ENCODE data around the gene GPATCH2. TPM values are rescaled to one million over a fixed set of nuclear protein-coding genes. Genes with fewer than 3 reads are reported as not detected.

GPATCH2 gene
- total and polyA plus RNA-seq, 2 donors (not counting 1 experiment from before 2014, with no cell fraction given) = 4.7 to 14.7 TPM

DNA sequence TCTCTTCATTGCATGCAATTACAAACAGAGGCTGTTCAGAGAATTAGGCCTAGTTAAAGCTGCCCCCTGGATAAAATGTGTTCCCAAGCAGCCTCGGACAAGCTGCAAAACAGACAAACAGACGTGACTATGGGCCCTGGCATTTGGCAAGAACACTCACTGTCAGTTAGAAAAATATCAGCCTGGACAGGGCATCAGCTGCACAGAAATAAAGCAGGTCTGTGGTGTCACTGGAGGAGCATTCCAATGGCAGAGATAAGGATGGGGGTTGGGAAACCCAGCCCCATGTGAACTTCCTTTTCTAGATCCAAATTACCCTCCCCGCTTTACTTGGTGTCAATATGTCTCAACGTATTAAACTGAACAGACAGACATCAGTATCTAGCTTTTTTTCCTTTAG lies 177.1 kb downstream of the GPATCH2 start:
- intact Hi-C loops (cut with micrococcal nuclease) = no loop called here
- Histone ChIP-seq H3K27ac (ENCODE audit: low read length in 2 of 2) (no peak overlapping the region), H3K27me3 (replicated peaks in 1 of 4; ENCODE audit: control extremely low read depth in 1 of 4, control insufficient read depth in 3 of 4, insufficient read depth in 4 of 4, low read length in 3 of 4) (no peaks in the 10 kb centered on the region), H4K20me1 (ENCODE audit: control insufficient read depth, insufficient read depth, low read length, poor library complexity, severe bottlenecking) (no peaks in the 10 kb centered on the region), H3K36me3 (replicated peaks in 1 of 2; ENCODE audit: control extremely low read depth in 1 of 2, control insufficient read depth in 1 of 2, extremely low read depth in 1 of 2, insufficient read depth in 2 of 2, low read length in 1 of 2) (peaks cover 0 to 2% of the 10 kb centered on the region in 2 experiments), H3K4me3 (ENCODE audit: control extremely low read depth in 1 of 5, extremely low read depth in 1 of 5, insufficient read depth in 1 of 5, low read depth in 2 of 5, low read length in 4 of 5) (no peak overlapping the region), H3K9me3 (ENCODE audit: control extremely low read depth in 1 of 3, control insufficient read depth in 2 of 3, insufficient read depth in 1 of 3, low read length in 2 of 3) (no peaks in the 10 kb centered on the region), H3K9ac (ENCODE audit: low read length) (no peak overlapping the region), H3K4me2 (replicated peaks; ENCODE audit: low read depth, low read length, poor library complexity, severe bottlenecking) (no peak overlapping the region), H3K4me1 (ENCODE audit: control insufficient read depth in 2 of 2, insufficient read depth in 2 of 2, low read length in 2 of 2) (no peaks in the 10 kb centered on the region), H2AFZ (ENCODE audit: insufficient read depth, low read depth, low read length, poor library complexity, severe bottlenecking) (no peak overlapping the region), H3K79me2 (ENCODE audit: control insufficient read depth, insufficient read depth, low read length) (no peaks in the 10 kb centered on the region)
- DNase-seq = no peak
- Mint-ChIP-seq H3K27me3 (no peaks in the 10 kb centered on the region), H3K27ac (no peak overlapping the region), H3K9me3 (ENCODE audit: insufficient read depth) (no peaks in the 10 kb centered on the region), H3K4me1 (no peaks in the 10 kb centered on the region), H3K4me3 (no peak overlapping the region)
- ATAC-seq (ENCODE audit: low read depth) = no peak
- 96% methylated on average over 4 of the region's 4 CpGs for WGBS (ENCODE audit: insufficient coverage)
- no peak for TF ChIP-seq EZH2 (IDR thresholded peaks at IDR 0.05; ENCODE audit: borderline replicate concordance, insufficient read depth, low read depth, low read length, poor library complexity, severe bottlenecking)
- TF ChIP-seq, protein P1, sequence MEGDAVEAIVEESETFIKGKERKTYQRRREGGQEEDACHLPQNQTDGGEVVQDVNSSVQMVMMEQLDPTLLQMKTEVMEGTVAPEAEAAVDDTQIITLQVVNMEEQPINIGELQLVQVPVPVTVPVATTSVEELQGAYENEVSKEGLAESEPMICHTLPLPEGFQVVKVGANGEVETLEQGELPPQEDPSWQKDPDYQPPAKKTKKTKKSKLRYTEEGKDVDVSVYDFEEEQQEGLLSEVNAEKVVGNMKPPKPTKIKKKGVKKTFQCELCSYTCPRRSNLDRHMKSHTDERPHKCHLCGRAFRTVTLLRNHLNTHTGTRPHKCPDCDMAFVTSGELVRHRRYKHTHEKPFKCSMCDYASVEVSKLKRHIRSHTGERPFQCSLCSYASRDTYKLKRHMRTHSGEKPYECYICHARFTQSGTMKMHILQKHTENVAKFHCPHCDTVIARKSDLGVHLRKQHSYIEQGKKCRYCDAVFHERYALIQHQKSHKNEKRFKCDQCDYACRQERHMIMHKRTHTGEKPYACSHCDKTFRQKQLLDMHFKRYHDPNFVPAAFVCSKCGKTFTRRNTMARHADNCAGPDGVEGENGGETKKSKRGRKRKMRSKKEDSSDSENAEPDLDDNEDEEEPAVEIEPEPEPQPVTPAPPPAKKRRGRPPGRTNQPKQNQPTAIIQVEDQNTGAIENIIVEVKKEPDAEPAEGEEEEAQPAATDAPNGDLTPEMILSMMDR (IDR thresholded peaks at IDR 0.05) = no peak
- ChIA-PET POLR2A (no interaction called here), CTCF (no interaction called here)

DNA sequence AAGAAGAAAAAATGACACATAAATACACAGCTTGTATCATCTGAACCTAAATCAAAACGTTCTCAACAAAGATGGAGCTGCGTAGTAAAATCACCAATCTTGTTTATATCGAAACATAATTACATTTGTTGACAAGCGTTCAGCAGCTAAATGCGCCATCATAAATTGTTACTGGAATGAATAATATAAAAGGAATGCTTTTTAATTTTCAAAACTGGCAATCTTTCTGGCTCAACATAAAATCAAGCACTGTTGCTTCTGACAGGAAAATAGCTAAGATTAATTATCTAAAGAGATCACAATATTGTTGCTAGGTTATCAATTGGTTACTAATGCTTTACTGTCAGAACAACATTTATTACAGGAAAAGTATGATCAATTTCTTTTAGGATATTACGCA lies 181.5 kb downstream of the GPATCH2 start:
- Histone ChIP-seq H3K27me3 (replicated peaks in 1 of 4; ENCODE audit: control extremely low read depth in 1 of 4, control insufficient read depth in 3 of 4, insufficient read depth in 4 of 4, low read length in 3 of 4) (no peaks in the 10 kb centered on the region), H3K36me3 (replicated peaks in 1 of 2; ENCODE audit: control extremely low read depth in 1 of 2, control insufficient read depth in 1 of 2, extremely low read depth in 1 of 2, insufficient read depth in 2 of 2, low read length in 1 of 2) (peaks cover 2% of the 10 kb centered on the region in 2 experiments), H3K27ac (ENCODE audit: low read length in 2 of 2) (no peak overlapping the region), H3K9me3 (ENCODE audit: control extremely low read depth in 1 of 3, control insufficient read depth in 2 of 3, insufficient read depth in 1 of 3, low read length in 2 of 3) (no peaks in the 10 kb centered on the region), H3K79me2 (ENCODE audit: control insufficient read depth, insufficient read depth, low read length) (no peaks in the 10 kb centered on the region), H2AFZ (ENCODE audit: insufficient read depth, low read depth, low read length, poor library complexity, severe bottlenecking) (no peak overlapping the region), H3K9ac (ENCODE audit: low read length) (no peak overlapping the region), H3K4me2 (replicated peaks; ENCODE audit: low read depth, low read length, poor library complexity, severe bottlenecking) (no peak overlapping the region), H4K20me1 (ENCODE audit: control insufficient read depth, insufficient read depth, low read length, poor library complexity, severe bottlenecking) (no peaks in the 10 kb centered on the region), H3K4me3 (ENCODE audit: control extremely low read depth in 1 of 5, extremely low read depth in 1 of 5, insufficient read depth in 1 of 5, low read depth in 2 of 5, low read length in 4 of 5) (no peak overlapping the region), H3K4me1 (ENCODE audit: control insufficient read depth in 2 of 2, insufficient read depth in 2 of 2, low read length in 2 of 2) (no peaks in the 10 kb centered on the region)
- H3K27ac Mint-ChIP-seq = no peak overlapping the region
- H3K4me3 Mint-ChIP-seq = no peak overlapping the region
- WGBS (ENCODE audit: insufficient coverage) = no CpG with 5 or more reads among the region's 6 CpGs
- ChIA-PET CTCF (no interaction called here), POLR2A (no interaction called here)
- no peak for TF ChIP-seq EZH2 (IDR thresholded peaks at IDR 0.05; ENCODE audit: borderline replicate concordance, insufficient read depth, low read depth, low read length, poor library complexity, severe bottlenecking)
- TF ChIP-seq, protein P1 (IDR thresholded peaks at IDR 0.05) = no peak
- H3K9me3 Mint-ChIP-seq (ENCODE audit: insufficient read depth) = no peaks in the 10 kb centered on the region
- H3K4me1 Mint-ChIP-seq = no peaks in the 10 kb centered on the region
- intact Hi-C loops (cut with micrococcal nuclease) = no loop called here
- DNase-seq (no peak), ATAC-seq (ENCODE audit: low read depth) (no peak)
- H3K27me3 Mint-ChIP-seq = no peaks in the 10 kb centered on the region
